HG03095 (cell line): ENCODE results near the gene KIF3B.
"Not testable (repeated sequence)": the region's sequence is repeated elsewhere in the genome, so short reads cannot be mapped to it uniquely, and the experiment has no call there.

Source experiments
- ATAC-seq: cut with Tn5 transposase; IDR thresholded peaks from one replicate; pipeline ENCODE4 v1.9.1; 2021; ENCODE audit warnings: moderate library complexity; ENCODE audit not compliant: unreplicated experiment

Gene KIF3B

DNA sequence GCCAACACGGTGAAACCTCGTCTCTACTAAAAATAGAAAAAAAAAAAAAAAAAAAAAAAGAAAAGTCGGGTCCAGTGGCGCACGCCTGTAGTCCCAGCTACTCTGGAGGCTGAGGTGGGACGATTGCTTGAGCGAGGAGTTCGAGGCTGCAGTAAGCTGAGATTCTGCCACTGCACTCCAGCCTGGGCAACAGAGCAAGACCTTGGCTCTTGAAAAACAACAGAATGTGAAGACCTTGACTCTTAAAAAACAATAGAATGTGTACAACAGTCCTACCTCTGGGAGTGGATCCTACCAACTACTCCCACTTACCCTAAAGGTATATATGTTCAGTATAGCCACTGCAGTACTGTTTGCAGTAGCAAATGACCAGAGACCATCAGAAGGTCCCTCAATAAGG lies 15.1 kb downstream of the KIF3B start:
- ATAC-seq: no peak

DNA sequence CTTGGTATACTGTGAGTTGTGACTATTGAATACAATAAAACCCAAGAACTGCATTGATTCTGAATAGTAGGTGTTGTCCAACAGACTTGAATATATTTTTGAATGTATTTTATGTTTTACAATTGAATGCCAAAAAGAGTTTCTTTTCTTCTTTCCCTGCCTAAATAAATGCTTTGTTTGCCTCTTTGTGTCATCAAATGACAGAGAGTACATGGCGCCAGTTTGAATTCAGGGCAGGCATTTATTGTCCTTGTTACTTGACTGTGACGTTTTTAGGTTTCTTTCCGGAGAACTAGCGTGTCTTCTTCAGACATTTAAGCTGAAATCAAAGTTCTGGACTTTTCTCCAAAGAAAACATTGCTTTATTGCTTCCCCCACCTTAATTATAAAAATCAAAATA lies 16.6 kb downstream of the KIF3B start:
- no peak for ATAC-seq

DNA sequence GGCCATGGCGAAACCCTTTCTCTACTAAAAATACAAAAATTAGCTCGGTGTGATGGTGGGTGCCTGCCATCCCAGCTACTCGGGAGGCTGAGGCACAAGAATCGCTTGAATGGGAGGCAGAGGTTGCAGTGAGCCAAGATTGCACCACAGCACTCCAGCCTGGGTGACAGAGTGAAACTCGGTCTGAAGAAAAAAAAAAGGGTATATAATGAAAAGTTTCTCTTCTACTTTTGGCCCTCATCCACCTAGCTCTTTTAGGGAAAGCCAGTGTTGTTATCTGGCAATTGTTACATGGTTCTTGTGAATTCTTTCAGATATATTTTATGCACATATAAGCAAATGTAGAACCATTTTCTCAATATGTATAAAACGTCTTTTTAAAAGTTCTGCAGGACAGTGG lies 19.0 kb downstream of the KIF3B start:
- no peak for ATAC-seq

DNA sequence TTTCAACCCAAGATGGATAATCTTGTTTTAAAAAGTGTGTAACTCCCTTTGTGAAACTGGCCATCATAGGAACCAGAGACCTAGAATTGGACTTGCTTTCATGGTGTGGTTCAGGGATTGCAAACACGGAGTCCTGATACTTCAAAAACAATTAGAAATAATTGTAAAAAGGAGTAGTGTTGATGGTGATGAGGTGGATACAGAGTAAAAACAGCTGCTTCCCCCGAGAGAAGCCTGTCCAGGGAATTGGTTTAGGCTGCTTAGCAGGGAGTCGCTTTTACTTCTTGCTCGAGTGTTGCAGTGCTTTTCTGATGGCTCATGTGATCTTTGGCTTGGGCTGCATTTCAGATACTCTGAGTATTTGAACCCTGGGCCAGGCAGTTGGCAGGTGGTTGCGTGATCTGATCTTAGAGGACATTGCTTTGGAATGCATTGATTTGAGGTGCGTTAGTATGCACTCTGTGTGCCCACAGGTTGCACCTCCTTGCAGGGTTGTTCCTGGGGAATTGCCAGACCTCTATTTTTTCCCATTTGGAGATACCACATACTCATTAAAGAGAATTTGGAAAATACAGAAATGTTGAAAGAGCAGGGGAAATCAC lies 19.5 kb downstream of the KIF3B start:
- no peak for ATAC-seq

GRCh38 chr20:32297439-32297838 lies 20.0 kb downstream of the KIF3B start:
- no peak for ATAC-seq

DNA sequence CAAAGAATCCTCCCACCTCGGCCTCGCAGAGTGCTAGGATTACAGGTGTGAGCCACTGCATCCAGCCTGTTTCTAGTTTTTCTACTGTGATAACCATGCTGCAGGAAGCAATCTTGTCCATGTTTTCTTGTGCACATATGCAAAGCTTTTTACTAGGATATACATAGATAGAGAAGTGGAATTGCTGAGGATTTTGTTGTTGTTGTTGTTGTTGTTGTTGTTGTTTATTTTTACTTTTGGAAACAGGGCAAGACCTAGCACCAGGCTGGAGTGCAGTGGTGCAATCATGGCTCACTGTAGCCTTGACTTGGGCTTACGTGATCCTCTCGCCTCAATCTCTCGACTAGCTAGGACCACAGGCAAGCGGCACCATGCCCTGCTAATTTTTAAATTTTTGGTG lies 23.2 kb downstream of the KIF3B start:
- ATAC-seq: no peak

GRCh38 chr20:32301719-32302506 lies 24.5 kb downstream of the KIF3B start:
- no peak for ATAC-seq

DNA sequence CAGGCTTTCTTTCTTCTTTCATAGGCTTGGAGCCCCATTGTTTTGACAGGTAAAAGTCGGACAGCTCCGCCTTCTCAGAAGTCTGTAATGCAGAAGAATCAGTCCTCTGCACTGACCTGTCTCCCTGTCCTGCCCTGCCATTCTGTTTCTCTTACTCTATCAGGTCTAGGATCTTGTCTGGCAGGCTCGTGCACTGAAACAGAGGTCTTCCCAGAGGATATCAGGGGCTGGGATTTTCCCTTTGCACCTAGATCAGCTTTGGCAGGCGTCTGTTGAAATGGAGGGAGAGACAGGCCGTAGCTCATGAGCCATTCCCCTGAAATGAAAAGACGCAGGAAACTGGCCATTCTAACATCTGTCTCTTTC lies 25.0 kb downstream of the KIF3B start:
- ATAC-seq: no peak

DNA sequence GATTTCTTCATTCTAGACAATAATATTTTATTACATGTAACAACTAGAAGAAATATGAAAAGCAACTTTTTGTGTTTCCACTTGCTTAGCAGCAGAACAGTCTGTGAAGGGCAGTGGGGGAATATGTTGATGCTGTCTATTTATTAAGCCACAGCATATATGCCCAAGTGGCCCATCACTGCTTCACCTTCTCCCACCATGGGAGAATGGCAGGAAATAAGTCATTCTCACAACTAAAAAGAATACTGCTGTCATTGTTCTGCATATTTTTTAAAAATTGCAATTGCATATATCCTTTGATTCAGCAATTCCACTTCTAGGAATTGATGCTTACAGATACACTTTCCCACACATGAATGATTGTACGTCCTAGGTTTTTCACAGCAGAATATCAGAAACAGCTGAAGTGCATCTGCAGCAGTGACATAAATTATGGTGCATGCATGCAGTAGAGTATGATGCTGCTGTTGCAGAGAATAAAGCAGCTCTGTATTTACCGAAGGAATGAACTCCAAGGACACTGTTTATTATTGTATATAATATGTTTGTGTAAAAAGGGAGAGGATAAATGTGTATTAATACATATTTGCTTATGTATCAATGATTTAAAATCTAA lies 26.8 kb downstream of the KIF3B start:
- ATAC-seq: no peak

GRCh38 chr20:32312718-32313424 lies 35.4 kb downstream of the KIF3B start:
- no peak for ATAC-seq

- no peak for ATAC-seq
Observed at GRCh38 chr20:32314768-32315167, 37.3 kb downstream of the KIF3B start.

DNA sequence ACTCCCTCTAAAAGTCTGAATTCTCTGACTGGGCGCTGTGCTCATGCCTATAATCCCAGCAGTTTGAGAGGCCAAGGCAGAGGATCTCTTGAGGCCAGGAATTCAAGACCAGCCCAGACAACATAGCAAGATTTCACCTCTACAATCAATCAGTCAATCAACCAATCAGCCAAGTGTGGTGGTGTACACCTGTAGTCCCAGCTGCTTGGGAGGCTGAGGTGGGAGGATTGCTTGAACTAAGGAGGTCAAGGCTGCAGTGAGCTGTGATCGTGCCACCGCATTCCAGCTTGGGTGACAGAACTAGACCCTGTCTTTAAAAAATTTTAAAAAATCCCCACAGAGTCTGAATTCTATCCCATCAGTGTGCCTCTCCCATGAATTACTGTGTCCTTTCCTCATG lies 37.9 kb downstream of the KIF3B start:
- no peak for ATAC-seq

GRCh38 chr20:32315891-32316290 lies 38.4 kb downstream of the KIF3B start:
- ATAC-seq: no peak

DNA sequence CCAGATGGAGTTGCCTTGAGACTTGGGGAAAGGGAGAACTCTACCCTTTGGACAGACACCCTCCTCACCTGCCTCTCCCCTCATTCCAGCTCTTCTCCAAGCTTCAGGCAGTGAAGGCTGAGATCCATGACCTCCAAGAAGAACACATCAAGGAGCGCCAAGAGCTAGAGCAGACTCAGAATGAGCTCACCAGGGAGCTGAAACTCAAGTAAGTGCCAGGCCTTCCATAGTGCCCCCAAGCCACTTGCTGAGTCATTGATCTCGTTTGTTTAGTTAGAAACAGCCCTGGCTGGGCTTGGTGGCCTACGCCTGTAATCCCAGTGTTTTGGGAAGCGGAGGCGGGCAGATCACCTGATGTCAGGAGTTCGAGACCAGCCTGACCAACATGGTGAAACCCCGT lies 39.2 kb downstream of the KIF3B start:
- ATAC-seq: no peak

- no peak for ATAC-seq
Observed at GRCh38 chr20:32319100-32319499, 41.6 kb downstream of the KIF3B start.

DNA sequence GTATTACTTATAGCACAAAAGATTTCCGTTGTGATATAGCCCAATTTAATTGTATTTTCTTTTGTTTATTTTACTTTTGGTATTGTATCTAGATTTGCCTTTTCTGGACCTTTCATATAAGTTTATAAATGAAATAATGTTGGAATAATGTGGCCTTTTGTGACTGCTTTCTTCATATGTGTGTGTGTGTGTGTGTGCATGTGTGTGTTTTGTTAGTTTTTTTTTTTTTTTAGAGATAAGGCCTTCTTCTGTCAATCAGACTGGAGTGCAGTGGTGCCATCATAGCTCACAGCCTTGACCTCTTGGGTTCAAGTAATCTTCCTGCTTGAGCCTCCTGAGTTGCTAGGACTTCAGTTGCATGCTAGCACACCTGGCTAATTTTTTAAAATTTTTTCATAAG lies 42.9 kb downstream of the KIF3B start:
- ATAC-seq: no peak

DNA sequence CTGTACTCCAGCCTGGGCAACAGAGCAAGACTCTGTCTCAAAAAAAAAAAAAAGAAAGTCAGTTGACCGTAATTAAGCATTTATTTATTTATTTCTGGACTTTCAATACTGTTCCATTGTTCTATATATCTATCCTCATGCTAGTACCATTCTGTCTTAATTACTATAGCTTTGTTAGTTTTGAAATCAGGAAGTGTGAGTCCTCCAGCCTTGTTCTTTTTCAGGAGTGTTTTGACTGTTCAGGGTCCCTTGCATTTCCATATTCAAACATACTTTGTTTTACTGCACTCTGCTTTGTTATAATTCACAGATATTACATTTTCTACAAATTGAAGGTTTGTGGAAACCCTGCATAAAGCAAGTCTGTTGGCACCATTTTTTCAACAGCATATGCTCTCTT lies 43.9 kb downstream of the KIF3B start:
- ATAC-seq: no peak

GRCh38 chr20:32322260-32322659 lies 44.8 kb downstream of the KIF3B start:
- ATAC-seq: not testable (repeated sequence)

DNA sequence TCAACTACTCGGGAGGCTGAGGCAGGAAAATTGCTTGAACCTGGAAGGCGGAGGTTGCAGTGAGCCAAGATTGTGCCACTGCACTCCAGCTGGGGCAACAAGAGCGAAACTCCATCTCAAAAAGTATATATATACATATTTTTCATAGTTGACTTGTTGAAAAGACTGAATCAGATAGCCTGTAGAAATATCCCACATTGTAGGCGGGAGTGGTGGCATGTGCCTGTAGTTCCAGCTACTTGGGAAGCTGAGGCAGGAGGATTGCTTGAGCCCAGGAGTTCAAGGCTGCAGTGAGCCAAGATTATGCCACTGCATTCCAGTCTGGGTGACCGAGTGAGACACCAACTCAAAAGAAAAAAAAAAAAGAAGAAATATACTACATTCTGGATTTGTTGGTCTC lies 46.3 kb downstream of the KIF3B start:
- not testable (repeated sequence) for ATAC-seq

- no peak for ATAC-seq
Observed at GRCh38 chr20:32325706-32326503, 48.5 kb downstream of the KIF3B start.

DNA sequence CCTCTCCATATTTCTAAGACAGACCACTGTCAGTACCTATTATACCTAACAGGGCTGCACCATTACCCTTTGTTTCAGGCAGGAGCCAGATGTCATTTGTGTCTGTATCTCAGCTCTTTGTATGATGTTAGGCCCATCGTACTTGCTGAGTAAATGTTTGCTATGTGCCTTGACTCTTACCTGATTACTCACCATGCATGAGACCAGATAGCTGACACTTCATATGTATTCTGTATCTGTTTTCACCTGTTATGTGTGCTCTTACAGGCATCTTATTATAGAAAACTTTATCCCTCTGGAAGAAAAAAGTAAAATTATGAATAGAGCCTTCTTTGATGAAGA lies 49.0 kb downstream of the KIF3B start:
- ATAC-seq: no peak
